Measurements from ENCODE around the gene ZBTB47.

DNA sequence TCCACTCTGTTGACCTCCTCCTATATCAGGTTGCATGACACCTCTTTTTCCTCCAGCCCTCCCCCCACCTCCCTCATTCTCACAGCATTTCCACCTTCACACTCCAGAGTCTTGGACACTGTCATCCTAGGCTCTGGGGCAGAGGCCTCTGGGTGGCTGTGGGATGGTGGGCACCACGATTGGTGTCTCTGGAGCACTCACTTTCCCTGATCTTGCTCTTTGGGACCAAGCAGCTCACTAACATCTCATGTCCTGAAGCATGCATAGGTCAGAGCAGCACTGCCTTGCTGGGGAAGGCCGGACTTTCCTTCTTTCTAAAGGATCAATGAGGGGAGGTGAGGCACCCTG, 14.9 kb downstream of the ZBTB47 start:
- TF ChIP-seq EZH2phosphoT487 (IDR thresholded peaks at IDR 0.05) = no peak
- TF ChIP-seq, protein P1, sequence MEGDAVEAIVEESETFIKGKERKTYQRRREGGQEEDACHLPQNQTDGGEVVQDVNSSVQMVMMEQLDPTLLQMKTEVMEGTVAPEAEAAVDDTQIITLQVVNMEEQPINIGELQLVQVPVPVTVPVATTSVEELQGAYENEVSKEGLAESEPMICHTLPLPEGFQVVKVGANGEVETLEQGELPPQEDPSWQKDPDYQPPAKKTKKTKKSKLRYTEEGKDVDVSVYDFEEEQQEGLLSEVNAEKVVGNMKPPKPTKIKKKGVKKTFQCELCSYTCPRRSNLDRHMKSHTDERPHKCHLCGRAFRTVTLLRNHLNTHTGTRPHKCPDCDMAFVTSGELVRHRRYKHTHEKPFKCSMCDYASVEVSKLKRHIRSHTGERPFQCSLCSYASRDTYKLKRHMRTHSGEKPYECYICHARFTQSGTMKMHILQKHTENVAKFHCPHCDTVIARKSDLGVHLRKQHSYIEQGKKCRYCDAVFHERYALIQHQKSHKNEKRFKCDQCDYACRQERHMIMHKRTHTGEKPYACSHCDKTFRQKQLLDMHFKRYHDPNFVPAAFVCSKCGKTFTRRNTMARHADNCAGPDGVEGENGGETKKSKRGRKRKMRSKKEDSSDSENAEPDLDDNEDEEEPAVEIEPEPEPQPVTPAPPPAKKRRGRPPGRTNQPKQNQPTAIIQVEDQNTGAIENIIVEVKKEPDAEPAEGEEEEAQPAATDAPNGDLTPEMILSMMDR (IDR thresholded peaks at IDR 0.05) = no peak
- TF ChIP-seq EZH2 (IDR thresholded peaks at IDR 0.05) = no peak

Data from neural progenitor cell (in vitro differentiated cells).